Endometrium (tissue), 2 donors: Measurements from ENCODE around the gene HS3ST2.
"Not testable (repeated sequence)": the region's sequence is repeated elsewhere in the genome, so short reads cannot be mapped to it uniquely, and the experiment has no call there.

ENCODE experiments used
- FAIRE-seq: peaks from 2 replicates; lab custom pipeline; 2012; peaks lifted over from hg19 to GRCh38; lab: Jason Lieb, UNC
- donor health status: control.
- donor health status: control.

The HS3ST2 gene

GRCh38 chr16:22813223-22813947 is 577 bp upstream of the HS3ST2 start:
- FAIRE-seq = no peak

- no peak for FAIRE-seq
Observed at GRCh38 chr16:22814711-22815105, 746 bp downstream of the HS3ST2 start.

GRCh38 chr16:22815863-22816262 is 1.9 kb downstream of the HS3ST2 start:
- no peak for FAIRE-seq

GRCh38 chr16:22816475-22816874 is 2.5 kb downstream of the HS3ST2 start:
- FAIRE-seq = no peak

GRCh38 chr16:22818736-22819135 is 4.8 kb downstream of the HS3ST2 start:
- not testable (repeated sequence) for FAIRE-seq

- no peak for FAIRE-seq
Observed at GRCh38 chr16:22838681-22839080, 24.7 kb downstream of the HS3ST2 start.

GRCh38 chr16:22842031-22842430 is 28.1 kb downstream of the HS3ST2 start:
- FAIRE-seq = not testable (repeated sequence)

- FAIRE-seq = no peak
Observed at GRCh38 chr16:22843122-22843521, 29.2 kb downstream of the HS3ST2 start.

GRCh38 chr16:22843856-22844255 is 29.9 kb downstream of the HS3ST2 start:
- no peak for FAIRE-seq

- no peak for FAIRE-seq
Observed at GRCh38 chr16:22844416-22844815, 30.5 kb downstream of the HS3ST2 start.

GRCh38 chr16:22847100-22847499 is 33.1 kb downstream of the HS3ST2 start:
- FAIRE-seq = no peak

- no peak for FAIRE-seq
Observed at GRCh38 chr16:22847690-22848089, 33.7 kb downstream of the HS3ST2 start.

- no peak for FAIRE-seq
Observed at GRCh38 chr16:22848451-22848850, 34.5 kb downstream of the HS3ST2 start.

- FAIRE-seq = no peak
Observed at GRCh38 chr16:22849517-22849916, 35.6 kb downstream of the HS3ST2 start.

GRCh38 chr16:22855231-22855630 is 41.3 kb downstream of the HS3ST2 start:
- no peak for FAIRE-seq

GRCh38 chr16:22857296-22858025 is 43.5 kb downstream of the HS3ST2 start:
- FAIRE-seq = no peak

- FAIRE-seq = no peak
Observed at GRCh38 chr16:22859925-22860324, 46.0 kb downstream of the HS3ST2 start.

- no peak for FAIRE-seq
Observed at GRCh38 chr16:22861580-22861979, 47.6 kb downstream of the HS3ST2 start.

- FAIRE-seq = no peak
Observed at GRCh38 chr16:22862046-22862445, 48.1 kb downstream of the HS3ST2 start.

GRCh38 chr16:22864375-22864774 is 50.4 kb downstream of the HS3ST2 start:
- FAIRE-seq = no peak

- no peak for FAIRE-seq
Observed at GRCh38 chr16:22868593-22869224, 54.7 kb downstream of the HS3ST2 start.

- FAIRE-seq = no peak
Observed at GRCh38 chr16:22871861-22872260, 57.9 kb downstream of the HS3ST2 start.

- no peak for FAIRE-seq
Observed at GRCh38 chr16:22874394-22874793, 60.4 kb downstream of the HS3ST2 start.
